H1 (cell line): ENCODE measurements around the gene ULK2.

ENCODE experiments used
- HDAC2 ChIP-seq, 2 experiments: fragments of 300-600 bp in 1 of 2; sonication (generic) in 1 of 2; IDR thresholded peaks; 2 replicates each; pipeline ENCODE4 v1.6.1; 2011 to 2012; ENCODE audit warnings: low read depth in 2 of 2, low read length in 2 of 2, mild to moderate bottlenecking in 2 of 2, moderate library complexity in 2 of 2, borderline replicate concordance in 1 of 2, inconsistent platforms in 1 of 2
- JUN ChIP-seq: IDR thresholded peaks from 2 replicates; pipeline ENCODE4 v1.6.1; 2011; ENCODE audit warnings: low read depth, mild to moderate bottlenecking, improper control_type of control experiment, low read length
- MAFK ChIP-seq: IDR thresholded peaks from 2 replicates; pipeline ENCODE4 v1.6.1; 2012; ENCODE audit warnings: low read depth, mild to moderate bottlenecking, improper control_type of control experiment, low read length
- POLR2A ChIP-seq, 2 experiments: IDR thresholded peaks; 1 replicate in 1 of 2; 2 replicates in 1 of 2; pipeline ENCODE4 v1.6.1; 2011; ENCODE audit warnings: low read depth in 2 of 2, low read length in 2 of 2, mild to moderate bottlenecking in 2 of 2; ENCODE audit errors: control extremely low read depth in 1 of 2
- RAD21 ChIP-seq, 2 experiments: IDR thresholded peaks in 1 of 2; conservative IDR thresholded peaks in 1 of 2; 2 replicates each; pipeline ENCODE4 v1.6.1; 2011; ENCODE audit warnings: low read depth in 2 of 2, low read length in 2 of 2, improper control_type of control experiment in 1 of 2, inconsistent platforms in 1 of 2, mild to moderate bottlenecking in 1 of 2, moderate library complexity in 1 of 2
- TF ChIP-seq, protein P1 (sequence below): IDR thresholded peaks from 2 replicates; pipeline ENCODE4 v1.6.1; 2012; ENCODE audit warnings: low read length, inconsistent platforms
- TF ChIP-seq, protein P2 (sequence below), 3 experiments: IDR thresholded peaks; 1 replicate in 2 of 3; 2 replicates in 1 of 3; pipeline versions ENCODE4 v1.5.1 to v1.6.1; 2011; ENCODE audit warnings: low read length in 3 of 3, mild to moderate bottlenecking in 3 of 3, inconsistent platforms in 2 of 3, low read depth in 1 of 3, moderate library complexity in 1 of 3; ENCODE audit not compliant: insufficient read depth in 1 of 3; ENCODE audit errors: control extremely low read depth in 1 of 3

DNA sequence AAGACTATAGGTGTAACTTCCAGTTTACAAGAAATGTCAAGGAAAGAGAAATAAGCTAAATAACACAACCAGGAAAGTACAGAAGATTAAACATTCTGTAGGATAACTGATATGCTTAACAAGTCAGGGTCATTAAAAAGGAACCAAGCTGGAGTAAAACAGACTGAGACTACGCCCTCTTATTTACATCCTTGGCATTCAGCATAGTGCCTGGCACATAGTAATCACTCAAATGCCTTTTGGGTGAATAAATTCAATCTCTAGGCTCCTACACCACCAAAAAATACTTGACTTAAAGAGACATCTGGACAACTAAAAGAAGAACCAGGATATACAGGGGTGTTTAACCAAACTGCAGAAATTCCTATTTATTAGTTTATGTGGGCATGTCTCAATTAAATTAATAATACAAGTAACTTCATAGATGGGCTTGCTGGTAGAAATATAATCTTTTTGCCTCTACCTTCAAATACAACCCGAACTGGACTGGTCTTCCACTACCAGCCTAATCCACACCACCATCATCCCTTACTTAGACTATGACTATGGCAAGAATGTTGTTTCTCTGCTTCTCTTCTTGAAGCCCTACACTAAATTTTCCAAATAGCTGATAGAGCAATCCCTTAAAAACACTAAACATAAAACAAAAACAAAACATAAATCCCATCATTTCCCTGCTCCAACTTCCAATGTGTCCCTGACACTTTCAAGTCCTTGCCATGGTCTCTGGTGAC, 47.7 kb upstream of the ULK2 start:
- TF ChIP-seq, protein P1, sequence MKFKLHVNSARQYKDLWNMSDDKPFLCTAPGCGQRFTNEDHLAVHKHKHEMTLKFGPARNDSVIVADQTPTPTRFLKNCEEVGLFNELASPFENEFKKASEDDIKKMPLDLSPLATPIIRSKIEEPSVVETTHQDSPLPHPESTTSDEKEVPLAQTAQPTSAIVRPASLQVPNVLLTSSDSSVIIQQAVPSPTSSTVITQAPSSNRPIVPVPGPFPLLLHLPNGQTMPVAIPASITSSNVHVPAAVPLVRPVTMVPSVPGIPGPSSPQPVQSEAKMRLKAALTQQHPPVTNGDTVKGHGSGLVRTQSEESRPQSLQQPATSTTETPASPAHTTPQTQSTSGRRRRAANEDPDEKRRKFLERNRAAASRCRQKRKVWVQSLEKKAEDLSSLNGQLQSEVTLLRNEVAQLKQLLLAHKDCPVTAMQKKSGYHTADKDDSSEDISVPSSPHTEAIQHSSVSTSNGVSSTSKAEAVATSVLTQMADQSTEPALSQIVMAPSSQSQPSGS: no peak
- TF ChIP-seq, protein P2, sequence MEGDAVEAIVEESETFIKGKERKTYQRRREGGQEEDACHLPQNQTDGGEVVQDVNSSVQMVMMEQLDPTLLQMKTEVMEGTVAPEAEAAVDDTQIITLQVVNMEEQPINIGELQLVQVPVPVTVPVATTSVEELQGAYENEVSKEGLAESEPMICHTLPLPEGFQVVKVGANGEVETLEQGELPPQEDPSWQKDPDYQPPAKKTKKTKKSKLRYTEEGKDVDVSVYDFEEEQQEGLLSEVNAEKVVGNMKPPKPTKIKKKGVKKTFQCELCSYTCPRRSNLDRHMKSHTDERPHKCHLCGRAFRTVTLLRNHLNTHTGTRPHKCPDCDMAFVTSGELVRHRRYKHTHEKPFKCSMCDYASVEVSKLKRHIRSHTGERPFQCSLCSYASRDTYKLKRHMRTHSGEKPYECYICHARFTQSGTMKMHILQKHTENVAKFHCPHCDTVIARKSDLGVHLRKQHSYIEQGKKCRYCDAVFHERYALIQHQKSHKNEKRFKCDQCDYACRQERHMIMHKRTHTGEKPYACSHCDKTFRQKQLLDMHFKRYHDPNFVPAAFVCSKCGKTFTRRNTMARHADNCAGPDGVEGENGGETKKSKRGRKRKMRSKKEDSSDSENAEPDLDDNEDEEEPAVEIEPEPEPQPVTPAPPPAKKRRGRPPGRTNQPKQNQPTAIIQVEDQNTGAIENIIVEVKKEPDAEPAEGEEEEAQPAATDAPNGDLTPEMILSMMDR (IDR thresholded peaks at IDR 0.05; ENCODE audit: control extremely low read depth in 1 of 3, insufficient read depth in 1 of 3, low read depth in 1 of 3, low read length in 3 of 3): no peak
- TF ChIP-seq HDAC2 (IDR thresholded peaks at IDR 0.05; ENCODE audit: borderline replicate concordance in 1 of 2, low read depth in 2 of 2, low read length in 2 of 2) (no peak), RAD21 (IDR thresholded peaks at IDR 0.05 in 1 of 2, conservative IDR thresholded peaks at IDR 0.05 in 1 of 2; ENCODE audit: low read depth in 2 of 2, low read length in 2 of 2) (no peak), POLR2A (IDR thresholded peaks at IDR 0.05; ENCODE audit: control extremely low read depth in 1 of 2, low read depth in 2 of 2, low read length in 2 of 2) (no peak), JUN (no peak), MAFK (no peak)
